ENCODE results near the gene MAP4. TPM values are rescaled to one million over a fixed set of nuclear protein-coding genes. Genes with fewer than 3 reads are reported as not detected.
A peak's percentile ranks its signal among the peaks of the same experiment; 100 is the strongest.

The MAP4 gene
- 10 to 100 TPM; 16.6 to 33.7 TPM for total RNA-seq
- polyA plus RNA-seq: 10 to 100 TPM; 27.8 to 41.4 TPM

GRCh38 chr3:48016301-48016973 lies at the start of gene MAP4:
TSS of gene MAP4 (minus strand) at chr3:48016416. CDS start at chr3:47998860, 17,556 bp downstream.
- H3K4me1 ChIP-seq (ENCODE audit: control insufficient read depth in 4 of 4, insufficient read depth in 4 of 4, low read length in 3 of 4): peaks cover 2 to 44% (median 25%) of the 10 kb centered on the region in 4 donors
- peak within 1 kb of the TSS; percentile 48 to 65 for H3K27ac ChIP-seq (ENCODE audit: low read depth in 1 of 2, low read length in 2 of 2)
- H3K4me3 ChIP-seq (ENCODE audit: low read depth in 1 of 3, low read length in 3 of 3): no peak within 1 kb of the TSS
- H3K36me3 ChIP-seq (ENCODE audit: control insufficient read depth in 4 of 4, insufficient read depth in 3 of 4, low read depth in 1 of 4, low read length in 3 of 4): no peaks in the 10 kb centered on the region
- TF ChIP-seq CTCF (IDR thresholded peaks at IDR 0.05; ENCODE audit: low read depth, low read length, missing input control) (no peak), FOXA1 (IDR thresholded peaks at IDR 0.05) (no peak), EGR1 (IDR thresholded peaks at IDR 0.05; ENCODE audit: low read depth in 2 of 2) (no peak), SP1 (IDR thresholded peaks at IDR 0.05) (no peak), JUND (IDR thresholded peaks at IDR 0.05) (no peak), HNF4A (conservative IDR thresholded peaks at IDR 0.05) (no peak), RXRA (IDR thresholded peaks at IDR 0.05) (no peak), MAX (IDR thresholded peaks at IDR 0.05) (no peak), FOXA2 (IDR thresholded peaks at IDR 0.05) (no peak), ATF3 (IDR thresholded peaks at IDR 0.05) (no peak), ZBTB33 (IDR thresholded peaks at IDR 0.05) (no peak), NR2F2 (IDR thresholded peaks at IDR 0.05) (no peak)
- no peaks in the 10 kb centered on the region for H3K9me3 ChIP-seq (ENCODE audit: control insufficient read depth in 4 of 4, low read length in 3 of 4)
- peak within 1 kb of the TSS in 1 of 2 donors; percentile 24 for H3K9ac ChIP-seq (ENCODE audit: low read depth in 1 of 2, low read length in 2 of 2)
- WGBS: 74% methylated on average over 4 of the region's 4 CpGs
- no peaks in the 10 kb centered on the region for H3K27me3 ChIP-seq (ENCODE audit: control insufficient read depth in 4 of 4, insufficient read depth in 4 of 4, low read length in 3 of 4)
- no peak for DNase-seq (ENCODE audit: low spot score)

- H3K4me1 ChIP-seq (ENCODE audit: control insufficient read depth in 4 of 4, insufficient read depth in 4 of 4, low read length in 3 of 4): peaks cover 0 to 5% (median 2%) of the 10 kb centered on the region in 4 donors
- 93% methylated on average over 1 of the region's 1 CpG for WGBS
- TF ChIP-seq HNF4A (conservative IDR thresholded peaks at IDR 0.05): no peak
- TF ChIP-seq ATF3 (IDR thresholded peaks at IDR 0.05): no peak
- no peak for TF ChIP-seq NR2F2 (IDR thresholded peaks at IDR 0.05)
- no peak for TF ChIP-seq RAD21 (IDR thresholded peaks at IDR 0.05)
- TF ChIP-seq YY1 (IDR thresholded peaks at IDR 0.05): no peak
- TF ChIP-seq FOXA2 (IDR thresholded peaks at IDR 0.05): no peak
- TF ChIP-seq EGR1 (IDR thresholded peaks at IDR 0.05; ENCODE audit: low read depth in 2 of 2): no peak
- TF ChIP-seq FOXA1 (IDR thresholded peaks at IDR 0.05): no peak
- TF ChIP-seq SP1 (IDR thresholded peaks at IDR 0.05): no peak
- no peak for TF ChIP-seq CTCF (IDR thresholded peaks at IDR 0.05; ENCODE audit: low read depth, low read length, missing input control)
- TF ChIP-seq REST (IDR thresholded peaks at IDR 0.05): no peak
Observed at GRCh38 chr3:48065035-48065434, 48.8 kb upstream of the MAP4 start.

More at GRCh38 chr3:48065035-48065434, 48.8 kb upstream of the MAP4 start:
- Histone ChIP-seq H3K9ac (ENCODE audit: low read depth in 1 of 2, low read length in 2 of 2) (no peak overlapping the region), H3K4me3 (ENCODE audit: low read depth in 1 of 3, low read length in 3 of 3) (no peak overlapping the region), H3K27me3 (ENCODE audit: control insufficient read depth in 4 of 4, insufficient read depth in 4 of 4, low read length in 3 of 4) (no peaks in the 10 kb centered on the region), H3K27ac (ENCODE audit: low read depth in 1 of 2, low read length in 2 of 2) (no peak overlapping the region), H3K36me3 (ENCODE audit: control insufficient read depth in 4 of 4, insufficient read depth in 3 of 4, low read depth in 1 of 4, low read length in 3 of 4) (peaks cover 0 to 1% (median 0%) of the 10 kb centered on the region in 4 donors), H3K9me3 (ENCODE audit: control insufficient read depth in 4 of 4, low read length in 3 of 4) (no peaks in the 10 kb centered on the region)
- no peak for DNase-seq (ENCODE audit: low spot score)

All from liver (tissue), 9 donors.